Measurements from ENCODE around the gene CCBE1.
A peak's percentile ranks its signal among the peaks of the same experiment; 100 is the strongest.

CCBE1 gene

GRCh38 chr18:59640721-59641120 is 56.5 kb downstream of the CCBE1 start:
- no peak overlapping the region for H2BK120ac ChIP-seq (ENCODE audit: low read depth, low read length)
- no peak overlapping the region for H4K91ac ChIP-seq (ENCODE audit: low read depth, low read length, poor library complexity)
- no peak overlapping the region for H2AFZ ChIP-seq (ENCODE audit: low read length)
- no peak overlapping the region for H3K27ac ChIP-seq (replicated peaks; ENCODE audit: low read length)
- H3K14ac ChIP-seq (ENCODE audit: low read length): no peak overlapping the region
- no peak overlapping the region for H3K4me3 ChIP-seq (ENCODE audit: low read length in 2 of 2)
- H2BK15ac ChIP-seq (ENCODE audit: low read length): no peak overlapping the region
- no peak overlapping the region for H2AK5ac ChIP-seq (ENCODE audit: low read depth, low read length)
- no peaks in the 10 kb centered on the region for H3K27me3 ChIP-seq (ENCODE audit: control insufficient read depth in 3 of 3, insufficient read depth in 3 of 3, low read depth in 1 of 3, low read length in 3 of 3)
- no peaks in the 10 kb centered on the region for H3K4me1 ChIP-seq (ENCODE audit: control insufficient read depth in 2 of 2, insufficient read depth in 1 of 2, low read depth in 1 of 2, low read length in 2 of 2)
- H3K23ac ChIP-seq (ENCODE audit: low read depth, low read length, poor library complexity): no peak overlapping the region
- H3K4ac ChIP-seq (ENCODE audit: low read length): no peak overlapping the region
- no peak overlapping the region for H2BK12ac ChIP-seq (ENCODE audit: low read length)
- WGBS, 2 donors (ENCODE audit: extremely low coverage in 2 of 2, insufficient read length in 2 of 2, insufficient replicate concordance in 1 of 2): no CpG with 5 or more reads among the region's 3 CpGs
- no peaks in the 10 kb centered on the region for H3K36me3 ChIP-seq (replicated peaks in 1 of 2; ENCODE audit: control insufficient read depth in 2 of 2, insufficient read depth in 2 of 2, low read length in 2 of 2)
- H3K9ac ChIP-seq (ENCODE audit: low read depth, low read length, poor library complexity): no peak overlapping the region
- DNase-seq (ENCODE audit: low spot score): no peak
- no peak overlapping the region for H3K18ac ChIP-seq (ENCODE audit: low read length)
- H2BK5ac ChIP-seq (ENCODE audit: low read length): no peak overlapping the region
- H3K9me3 ChIP-seq (replicated peaks in 1 of 2; ENCODE audit: control insufficient read depth in 2 of 2, insufficient read depth in 1 of 2, low read depth in 1 of 2, low read length in 2 of 2): no peaks in the 10 kb centered on the region
- H3K4me2 ChIP-seq (ENCODE audit: insufficient read depth, low read length, poor library complexity, severe bottlenecking): no peak overlapping the region
- H4K8ac ChIP-seq (ENCODE audit: low read depth, low read length): no peak overlapping the region
- H3K79me1 ChIP-seq (ENCODE audit: low read depth, low read length): no peaks in the 10 kb centered on the region

DNA sequence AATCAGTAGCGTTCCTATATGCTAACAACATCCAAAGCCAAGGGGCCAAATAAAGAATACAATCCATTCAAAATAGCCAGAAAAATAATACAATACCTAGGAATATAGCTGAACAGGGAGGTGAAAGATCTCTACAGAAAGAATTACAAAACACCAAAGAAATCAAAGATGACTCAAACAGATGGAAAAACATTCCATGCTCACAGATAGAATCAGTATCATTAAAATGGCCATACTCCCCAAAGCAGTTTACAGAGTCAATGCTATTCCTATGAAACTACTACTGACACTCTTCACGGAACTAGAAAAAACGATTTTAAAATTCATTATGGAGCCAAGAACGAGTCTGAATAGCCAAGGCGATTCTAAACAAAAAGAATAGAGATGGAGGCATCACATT is 57.4 kb downstream of the CCBE1 start:
- Histone ChIP-seq H4K8ac (ENCODE audit: low read depth, low read length) (no peak overlapping the region), H3K27me3 (ENCODE audit: control insufficient read depth in 3 of 3, insufficient read depth in 3 of 3, low read depth in 1 of 3, low read length in 3 of 3) (no peaks in the 10 kb centered on the region), H3K4me3 (ENCODE audit: low read length in 2 of 2) (no peak overlapping the region), H3K14ac (ENCODE audit: low read length) (no peak overlapping the region), H3K9me3 (replicated peaks in 1 of 2; ENCODE audit: control insufficient read depth in 2 of 2, insufficient read depth in 1 of 2, low read depth in 1 of 2, low read length in 2 of 2) (no peaks in the 10 kb centered on the region), H3K79me1 (ENCODE audit: low read depth, low read length) (no peaks in the 10 kb centered on the region), H3K4me1 (ENCODE audit: control insufficient read depth in 2 of 2, insufficient read depth in 1 of 2, low read depth in 1 of 2, low read length in 2 of 2) (no peaks in the 10 kb centered on the region), H3K27ac (replicated peaks; ENCODE audit: low read length) (no peak overlapping the region), H2AK5ac (ENCODE audit: low read depth, low read length) (no peak overlapping the region), H2BK15ac (ENCODE audit: low read length) (no peak overlapping the region), H4K91ac (ENCODE audit: low read depth, low read length, poor library complexity) (no peak overlapping the region), H3K36me3 (replicated peaks in 1 of 2; ENCODE audit: control insufficient read depth in 2 of 2, insufficient read depth in 2 of 2, low read length in 2 of 2) (no peaks in the 10 kb centered on the region), H3K9ac (ENCODE audit: low read depth, low read length, poor library complexity) (no peak overlapping the region), H2BK120ac (ENCODE audit: low read depth, low read length) (no peak overlapping the region), H3K4ac (ENCODE audit: low read length) (no peak overlapping the region), H3K4me2 (ENCODE audit: insufficient read depth, low read length, poor library complexity, severe bottlenecking) (no peak overlapping the region), H3K23ac (ENCODE audit: low read depth, low read length, poor library complexity) (no peak overlapping the region), H3K18ac (ENCODE audit: low read length) (no peak overlapping the region), H2BK5ac (ENCODE audit: low read length) (no peak overlapping the region), H2BK12ac (ENCODE audit: low read length) (no peak overlapping the region), H2AFZ (ENCODE audit: low read length) (no peak overlapping the region)
- no peak for DNase-seq (ENCODE audit: low spot score)
- WGBS, 2 donors (ENCODE audit: extremely low coverage in 2 of 2, insufficient read length in 2 of 2, insufficient replicate concordance in 1 of 2): no CpG with 5 or more reads among the region's 5 CpGs

DNA sequence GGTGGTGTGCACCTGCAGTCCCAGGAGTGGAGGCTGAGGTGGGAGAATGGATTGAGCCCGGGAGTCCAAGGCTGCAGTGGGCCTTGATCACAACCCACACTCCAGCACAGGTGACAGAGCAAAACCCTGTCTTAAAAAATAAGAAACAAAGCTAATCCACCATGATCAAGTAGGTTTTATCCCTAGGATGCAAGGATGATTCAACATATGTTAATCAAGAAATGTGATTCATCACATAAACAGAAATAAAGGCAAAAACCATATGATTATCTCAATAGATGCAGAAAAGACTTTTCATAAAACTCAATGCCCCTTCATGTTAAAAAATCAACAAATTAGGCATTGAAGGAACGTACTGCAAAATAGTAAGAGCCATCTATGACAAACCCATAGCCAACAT is 58.1 kb downstream of the CCBE1 start:
- Histone ChIP-seq H3K14ac (ENCODE audit: low read length) (no peak overlapping the region), H3K9ac (ENCODE audit: low read depth, low read length, poor library complexity) (no peak overlapping the region), H2AK5ac (ENCODE audit: low read depth, low read length) (no peak overlapping the region), H3K4me1 (ENCODE audit: control insufficient read depth in 2 of 2, insufficient read depth in 1 of 2, low read depth in 1 of 2, low read length in 2 of 2) (peaks cover 0 to 2% of the 10 kb centered on the region in 2 donors), H3K18ac (ENCODE audit: low read length) (no peak overlapping the region), H2BK5ac (ENCODE audit: low read length) (no peak overlapping the region), H3K4me2 (ENCODE audit: insufficient read depth, low read length, poor library complexity, severe bottlenecking) (no peak overlapping the region), H3K36me3 (replicated peaks in 1 of 2; ENCODE audit: control insufficient read depth in 2 of 2, insufficient read depth in 2 of 2, low read length in 2 of 2) (no peaks in the 10 kb centered on the region), H2BK120ac (ENCODE audit: low read depth, low read length) (no peak overlapping the region), H3K27me3 (ENCODE audit: control insufficient read depth in 3 of 3, insufficient read depth in 3 of 3, low read depth in 1 of 3, low read length in 3 of 3) (no peaks in the 10 kb centered on the region), H3K79me1 (ENCODE audit: low read depth, low read length) (no peaks in the 10 kb centered on the region), H3K4ac (ENCODE audit: low read length) (no peak overlapping the region), H3K9me3 (replicated peaks in 1 of 2; ENCODE audit: control insufficient read depth in 2 of 2, insufficient read depth in 1 of 2, low read depth in 1 of 2, low read length in 2 of 2) (no peaks in the 10 kb centered on the region), H4K8ac (ENCODE audit: low read depth, low read length) (no peak overlapping the region), H2BK15ac (ENCODE audit: low read length) (no peak overlapping the region), H3K23ac (ENCODE audit: low read depth, low read length, poor library complexity) (no peak overlapping the region), H4K91ac (ENCODE audit: low read depth, low read length, poor library complexity) (no peak overlapping the region), H2AFZ (ENCODE audit: low read length) (no peak overlapping the region), H2BK12ac (ENCODE audit: low read length) (no peak overlapping the region), H3K4me3 (ENCODE audit: low read length in 2 of 2) (no peak overlapping the region), H3K27ac (replicated peaks; ENCODE audit: low read length) (no peak overlapping the region)
- WGBS, 2 donors (ENCODE audit: extremely low coverage in 2 of 2, insufficient read length in 2 of 2, insufficient replicate concordance in 1 of 2): no CpG with 5 or more reads among the region's 2 CpGs
- DNase-seq (ENCODE audit: low spot score): no peak

DNA sequence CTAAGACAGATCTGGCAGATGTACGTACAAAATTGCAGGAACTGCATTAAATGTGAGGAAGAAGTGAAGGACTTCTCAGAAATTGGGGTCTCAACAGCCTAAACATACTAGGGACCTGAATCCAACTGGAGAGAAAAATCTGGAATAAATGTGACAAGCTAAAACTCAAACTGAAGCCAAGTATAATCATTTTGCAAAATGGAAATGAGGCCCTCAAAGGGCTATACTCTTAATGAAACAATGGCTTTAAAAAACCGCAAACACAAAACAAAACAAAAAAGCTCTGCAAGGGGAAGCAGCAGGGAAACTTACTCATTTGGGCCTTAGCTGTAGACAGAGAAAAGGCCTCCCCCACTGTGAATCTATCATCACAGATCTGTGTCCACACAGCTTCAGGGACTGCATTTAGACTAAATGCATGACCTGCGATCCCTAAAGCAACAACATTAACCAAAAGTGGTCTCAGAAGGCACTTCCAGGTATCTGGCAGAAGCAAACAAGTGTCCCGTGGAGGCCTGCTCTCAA is 63.2 kb downstream of the CCBE1 start:
- peak overlapping the region; percentile 17 for H3K27ac ChIP-seq (replicated peaks; ENCODE audit: low read length)
- no peak overlapping the region for H2BK12ac ChIP-seq (ENCODE audit: low read length)
- no peaks in the 10 kb centered on the region for H3K27me3 ChIP-seq (ENCODE audit: control insufficient read depth in 3 of 3, insufficient read depth in 3 of 3, low read depth in 1 of 3, low read length in 3 of 3)
- no peak for DNase-seq (ENCODE audit: low spot score)
- no peak overlapping the region for H2BK120ac ChIP-seq (ENCODE audit: low read depth, low read length)
- H3K4me3 ChIP-seq (ENCODE audit: low read length in 2 of 2): no peak overlapping the region
- no peak overlapping the region for H3K18ac ChIP-seq (ENCODE audit: low read length)
- H3K9me3 ChIP-seq (replicated peaks in 1 of 2; ENCODE audit: control insufficient read depth in 2 of 2, insufficient read depth in 1 of 2, low read depth in 1 of 2, low read length in 2 of 2): no peaks in the 10 kb centered on the region
- no peak overlapping the region for H3K14ac ChIP-seq (ENCODE audit: low read length)
- no peak overlapping the region for H2AK5ac ChIP-seq (ENCODE audit: low read depth, low read length)
- no peak overlapping the region for H2AFZ ChIP-seq (ENCODE audit: low read length)
- H3K4me2 ChIP-seq (ENCODE audit: insufficient read depth, low read length, poor library complexity, severe bottlenecking): no peak overlapping the region
- no peaks in the 10 kb centered on the region for H3K79me1 ChIP-seq (ENCODE audit: low read depth, low read length)
- H2BK5ac ChIP-seq (ENCODE audit: low read length): no peak overlapping the region
- no peak overlapping the region for H3K23ac ChIP-seq (ENCODE audit: low read depth, low read length, poor library complexity)
- H3K36me3 ChIP-seq (replicated peaks in 1 of 2; ENCODE audit: control insufficient read depth in 2 of 2, insufficient read depth in 2 of 2, low read length in 2 of 2): no peaks in the 10 kb centered on the region
- no peak overlapping the region for H2BK15ac ChIP-seq (ENCODE audit: low read length)
- WGBS, 2 donors (ENCODE audit: extremely low coverage in 2 of 2, insufficient read length in 2 of 2, insufficient replicate concordance in 1 of 2): no CpG with 5 or more reads among the region's 4 CpGs
- H4K8ac ChIP-seq (ENCODE audit: low read depth, low read length): no peak overlapping the region
- peaks cover 0 to 8% of the 10 kb centered on the region in 2 donors for H3K4me1 ChIP-seq (ENCODE audit: control insufficient read depth in 2 of 2, insufficient read depth in 1 of 2, low read depth in 1 of 2, low read length in 2 of 2)
- H4K91ac ChIP-seq (ENCODE audit: low read depth, low read length, poor library complexity): no peak overlapping the region
- H3K9ac ChIP-seq (ENCODE audit: low read depth, low read length, poor library complexity): no peak overlapping the region
- no peak overlapping the region for H3K4ac ChIP-seq (ENCODE audit: low read length)
